Mucosa of descending colon (tissue), 3 donors: ENCODE data around the gene PKIG. TPM values are rescaled to one million over a fixed set of nuclear protein-coding genes. Genes with fewer than 3 reads are reported as not detected.
"Not testable (repeated sequence)": the region's sequence is repeated elsewhere in the genome, so short reads cannot be mapped to it uniquely, and the experiment has no call there.

Experiments
- ATAC-seq: fragments of 200-7000 bp; cut with Tn5 transposase; one replicate; pipeline ENCODE4 v1.9.1; 2020; ENCODE audit warnings: mild to moderate bottlenecking, moderate library complexity
- DNase-seq, 3 donors: peaks; one replicate each; pipeline ENCODE4 v3.0.0-alpha.2; 2020
- H3K36me3 ChIP-seq: fragments of 200-600 bp; one replicate; pipeline ENCODE4 v1.8.0; 2021; ENCODE audit warnings: low read depth, mild to moderate bottlenecking
- H3K4me1 ChIP-seq: fragments of 200-600 bp; one replicate; pipeline ENCODE4 v1.8.0; 2021; ENCODE audit warnings: low read depth, mild to moderate bottlenecking
- H3K4me3 ChIP-seq: fragments of 200-600 bp; one replicate; pipeline ENCODE4 v1.8.0; 2021; ENCODE audit warnings: mild to moderate bottlenecking
- H3K9me3 ChIP-seq: fragments of 200-600 bp; one replicate; pipeline ENCODE4 v1.8.0; 2021; ENCODE audit warnings: mild to moderate bottlenecking
- CTCF ChIP-seq: fragments of 200-600 bp; IDR thresholded peaks from one replicate; pipeline ENCODE4 v1.8.0; 2022; ENCODE audit warnings: antibody characterized with exemption, mild to moderate bottlenecking
- intact Hi-C, 2 donors: fragments of 100-400 bp; cut with DNase I in 1 of 2; cut with micrococcal nuclease in 1 of 2; formaldehyde crosslinking; loops; one replicate each; pipeline versions ENCODE4 v1.11.0 to v1.11.1; 2022; cut with DNase I, micrococcal nuclease
- total RNA-seq, 3 donors: library from RNA; stranded (reverse); fragmentation: NEBNext Ultra II Directional in 2 of 3; extraction: Animal tissue kit (Norgen Biotek cat#: 25700) in 2 of 3; gene quantifications; one replicate each; pipeline versions ENCODE4 v1.2.1 to v1.2.4, GENCODE V29; 2021 to 2023
- donor health status: DM: no; HTN: no; CAD: no; lungs with moderate emphysema.
- donor health status: DM: no; HTN: no; CAD: no.
- donor health status: DM: no; HTN: yes; CAD: no.

The PKIG gene
- total RNA-seq, 3 donors from 2014 or later: 39.9 to 101 (median 42.4) TPM

GRCh38 chr20:44585057-44585963 lies 2.9 kb downstream of the PKIG start:
- Histone ChIP-seq H3K36me3 (no peaks in the 10 kb centered on the region), H3K4me3 (no peak overlapping the region), H3K4me1 (no peaks in the 10 kb centered on the region), H3K9me3 (no peaks in the 10 kb centered on the region)
- no peak for ATAC-seq
- no peak for TF ChIP-seq CTCF
- intact Hi-C loops: no loop called here
- DNase-seq: no peak

- H3K4me3 ChIP-seq: no peak overlapping the region
- ATAC-seq (peak; percentile 68), DNase-seq (no peak)
- intact Hi-C loops: no loop called here
- no peaks in the 10 kb centered on the region for H3K36me3 ChIP-seq
- no peaks in the 10 kb centered on the region for H3K9me3 ChIP-seq
- no peak for TF ChIP-seq CTCF
- H3K4me1 ChIP-seq: no peaks in the 10 kb centered on the region
These were observed 4.0 kb downstream of the PKIG start for GRCh38 chr20:44586289-44586911.

GRCh38 chr20:44587035-44587980 lies 4.9 kb downstream of the PKIG start:
- Histone ChIP-seq H3K4me1 (no peaks in the 10 kb centered on the region), H3K9me3 (no peaks in the 10 kb centered on the region), H3K36me3 (no peaks in the 10 kb centered on the region), H3K4me3 (no peak overlapping the region)
- TF ChIP-seq CTCF: no peak
- intact Hi-C loops: no loop called here
- ATAC-seq (peak; percentile 12), DNase-seq (no peak)

- H3K4me3 ChIP-seq, H3K36me3 ChIP-seq, DNase-seq, intact Hi-C loops, H3K9me3 ChIP-seq, H3K4me1 ChIP-seq, ATAC-seq: not testable (repeated sequence)
These were observed 5.9 kb downstream of the PKIG start for GRCh38 chr20:44588321-44588720.

DNA sequence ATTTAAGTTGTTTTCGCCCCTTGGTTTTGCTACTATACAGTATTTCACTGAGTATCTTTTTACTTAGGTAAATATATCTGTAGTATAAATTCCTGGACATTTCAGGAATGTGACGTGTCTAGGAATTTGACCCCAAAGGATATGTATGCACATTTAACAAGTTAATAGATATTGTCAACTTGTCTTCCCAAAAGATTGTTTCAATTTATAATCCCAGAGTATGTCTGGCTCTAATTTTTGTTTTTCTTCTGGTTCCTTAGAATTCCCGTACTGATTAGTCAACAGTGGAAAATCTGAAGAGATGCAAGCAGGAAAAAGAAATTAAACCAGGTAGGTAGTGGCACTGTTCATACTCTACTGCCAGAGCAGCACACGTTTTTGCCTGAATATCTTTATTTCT lies 7.2 kb downstream of the PKIG start:
- DNase-seq (no peak), ATAC-seq (no peak)
- intact Hi-C loops: no loop called here

More for the DNA sequence above, 7.2 kb downstream of the PKIG start:
- no peaks in the 10 kb centered on the region for H3K4me1 ChIP-seq
- TF ChIP-seq CTCF: no peak
- no peaks in the 10 kb centered on the region for H3K9me3 ChIP-seq
- no peaks in the 10 kb centered on the region for H3K36me3 ChIP-seq
- H3K4me3 ChIP-seq: no peak overlapping the region
